K562 treated with DMSO at 1 percent for 4 hours (cell line): ENCODE results near the gene KNTC1. TPM values are rescaled to one million over a fixed set of nuclear protein-coding genes. Genes with fewer than 3 reads are reported as not detected.

Experiments used
- total RNA-seq: library from RNA; unstranded; fragments of 300-600 nt; gene quantifications from 2 replicates; pipeline ENCODE4 v1.2.3, GENCODE V29; 2022; ENCODE audit not compliant: insufficient read depth

The KNTC1 gene
- total RNA-seq = 42.3 and 50.8 TPM in 2 replicates

GRCh38 chr12:122526683-122527477 lies at the start of gene KNTC1, which contains the start of gene RSRC2:
Gene KNTC1 (plus strand): TSS chr12:122527249. CDS start chr12:122530064, 2,815 bp downstream.
Gene RSRC2 (minus strand): TSS chr12:122526936. CDS start chr12:122526853, 83 bp downstream.

GRCh38 chr12:122500685-122501488 lies 26.2 kb upstream of the KNTC1 start, which contains the start of gene ZCCHC8:
Gene ZCCHC8 (minus strand): TSS chr12:122500932. CDS start chr12:122500840, 92 bp downstream.

Other genes with a start within 250 kb of the KNTC1 start
- 35.0 and 36.9 TPM in 2 replicates for gene CLIP1, start 104.6 kb upstream of the KNTC1 start, total RNA-seq
- gene ZCCHC8, start 26.3 kb upstream of the KNTC1 start, total RNA-seq = 33.1 and 34.1 TPM in 2 replicates
- gene RSRC2, start 313 bp upstream of the KNTC1 start, total RNA-seq = 31.7 and 53.4 TPM in 2 replicates
- not detected in 2 replicates for gene HCAR2, start 176.1 kb downstream of the KNTC1 start, total RNA-seq
- not detected in 2 replicates for gene HCAR3, start 189.6 kb downstream of the KNTC1 start, total RNA-seq
- gene HCAR1, start 203.6 kb downstream of the KNTC1 start, total RNA-seq = not detected in 2 replicates
- gene DENR, start 225.6 kb downstream of the KNTC1 start, total RNA-seq = 24.8 and 31.2 TPM in 2 replicates
- 1.6 and 2.3 TPM in 2 replicates for gene CCDC62, start 247.3 kb downstream of the KNTC1 start, total RNA-seq